Measurements from ENCODE around the gene PPIG.
"Not testable (repeated sequence)": the region's sequence is repeated elsewhere in the genome, so short reads cannot be mapped to it uniquely, and the experiment has no call there.

PPIG gene

GRCh38 chr2:169598982-169599381 lies 14.8 kb downstream of the PPIG start:
- no peak for DNase-seq

- DNase-seq, result no peak
These were observed 15.4 kb downstream of the PPIG start for GRCh38 chr2:169599568-169599967.

GRCh38 chr2:169609264-169609663 lies 25.1 kb downstream of the PPIG start:
- DNase-seq, result no peak

- no peak for DNase-seq
These were observed 29.7 kb downstream of the PPIG start for GRCh38 chr2:169613876-169614275.

- not testable (repeated sequence) for DNase-seq
These were observed 31.8 kb downstream of the PPIG start for GRCh38 chr2:169615982-169616381.

- no peak for DNase-seq
These were observed 35.8 kb downstream of the PPIG start for GRCh38 chr2:169619946-169620345.

GRCh38 chr2:169620509-169620908 lies 36.4 kb downstream of the PPIG start:
- DNase-seq, result no peak

GRCh38 chr2:169623235-169623634 lies 39.1 kb downstream of the PPIG start:
- DNase-seq, result no peak

GRCh38 chr2:169625781-169626180 lies 41.6 kb downstream of the PPIG start:
- DNase-seq, result no peak

- DNase-seq, result no peak
These were observed 52.4 kb downstream of the PPIG start for GRCh38 chr2:169636440-169637097.

- no peak for DNase-seq
These were observed 53.5 kb downstream of the PPIG start for GRCh38 chr2:169637620-169638019.

- DNase-seq, result no peak
These were observed 56.0 kb downstream of the PPIG start for GRCh38 chr2:169640104-169640503.

- no peak for DNase-seq
These were observed 57.3 kb downstream of the PPIG start for GRCh38 chr2:169641464-169641863.

- DNase-seq, result no peak
These were observed 60.0 kb downstream of the PPIG start for GRCh38 chr2:169644173-169644572.

- DNase-seq, result no peak
These were observed 63.3 kb downstream of the PPIG start for GRCh38 chr2:169647496-169647895.

GRCh38 chr2:169649278-169649677 lies 65.1 kb downstream of the PPIG start:
- DNase-seq, result no peak

- no peak for DNase-seq
These were observed 69.5 kb downstream of the PPIG start for GRCh38 chr2:169653636-169654035.

- no peak for DNase-seq
These were observed 72.0 kb downstream of the PPIG start for GRCh38 chr2:169656164-169656563.

GRCh38 chr2:169658877-169659276 lies 74.7 kb downstream of the PPIG start:
- DNase-seq, result no peak

- no peak for DNase-seq
These were observed 75.2 kb downstream of the PPIG start for GRCh38 chr2:169659320-169659719.

GRCh38 chr2:169661265-169661664 lies 77.1 kb downstream of the PPIG start:
- DNase-seq, result no peak

- no peak for DNase-seq
These were observed 78.6 kb downstream of the PPIG start for GRCh38 chr2:169662744-169663143.

- no peak for DNase-seq
These were observed 79.1 kb downstream of the PPIG start for GRCh38 chr2:169663247-169663646.

GRCh38 chr2:169664600-169664977 lies 80.4 kb downstream of the PPIG start:
- DNase-seq, result no peak
